Measurements from ENCODE around the gene GPATCH4.
"Not testable (repeated sequence)": the region's sequence is repeated elsewhere in the genome, so short reads cannot be mapped to it uniquely, and the experiment has no call there.

Gene GPATCH4

DNA sequence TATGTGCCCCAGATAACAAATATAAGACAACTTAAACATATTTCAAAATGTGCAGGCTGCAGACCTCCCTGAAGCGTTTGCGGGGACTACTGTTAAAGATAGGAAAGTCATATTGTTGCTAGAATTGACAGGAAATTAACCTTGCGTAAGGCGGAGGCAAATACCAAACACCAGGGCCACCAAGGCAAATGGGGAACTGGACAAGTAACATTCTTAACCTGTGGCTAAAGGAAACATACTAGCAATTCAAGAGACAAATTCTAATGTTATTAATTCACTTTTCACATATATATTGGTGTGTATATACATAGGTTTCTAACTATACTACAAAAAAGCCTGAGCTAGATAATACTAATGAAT lies 24.8 kb upstream of the GPATCH4 start:
- no peak for DNase-seq

DNA sequence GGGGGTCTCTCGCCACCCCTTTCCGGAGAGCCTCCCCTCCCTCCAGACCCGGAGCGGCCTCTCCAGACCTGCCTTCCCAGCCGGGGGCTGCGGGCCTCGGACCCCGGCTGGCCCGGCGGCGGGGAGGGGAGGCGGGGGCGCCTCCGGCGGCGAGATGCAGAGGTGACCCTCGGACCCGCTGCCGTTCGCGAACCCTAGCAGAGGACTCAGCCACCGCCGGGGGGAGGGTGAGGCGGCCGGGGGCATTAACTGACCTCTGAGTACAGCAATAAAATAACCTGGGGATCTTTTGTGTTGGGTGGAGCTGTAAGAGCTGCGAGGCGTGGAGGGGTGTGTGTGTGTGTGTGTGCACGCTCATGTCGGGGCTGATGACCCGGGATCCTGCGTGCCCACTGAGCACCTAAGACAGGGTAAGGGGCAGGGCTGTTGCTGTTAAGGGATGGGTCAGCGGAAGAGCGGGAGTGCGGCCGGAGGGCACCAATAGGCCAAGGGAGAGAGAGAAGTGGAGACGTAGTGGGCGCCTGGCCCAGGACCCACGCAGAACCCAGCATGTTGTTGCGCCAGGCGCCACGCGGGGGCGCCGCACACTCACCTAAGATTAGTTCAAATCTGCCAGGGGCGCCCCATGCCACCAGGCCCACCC lies 24.3 kb upstream of the GPATCH4 start:
- DNase-seq, result peak; percentile 82

DNA sequence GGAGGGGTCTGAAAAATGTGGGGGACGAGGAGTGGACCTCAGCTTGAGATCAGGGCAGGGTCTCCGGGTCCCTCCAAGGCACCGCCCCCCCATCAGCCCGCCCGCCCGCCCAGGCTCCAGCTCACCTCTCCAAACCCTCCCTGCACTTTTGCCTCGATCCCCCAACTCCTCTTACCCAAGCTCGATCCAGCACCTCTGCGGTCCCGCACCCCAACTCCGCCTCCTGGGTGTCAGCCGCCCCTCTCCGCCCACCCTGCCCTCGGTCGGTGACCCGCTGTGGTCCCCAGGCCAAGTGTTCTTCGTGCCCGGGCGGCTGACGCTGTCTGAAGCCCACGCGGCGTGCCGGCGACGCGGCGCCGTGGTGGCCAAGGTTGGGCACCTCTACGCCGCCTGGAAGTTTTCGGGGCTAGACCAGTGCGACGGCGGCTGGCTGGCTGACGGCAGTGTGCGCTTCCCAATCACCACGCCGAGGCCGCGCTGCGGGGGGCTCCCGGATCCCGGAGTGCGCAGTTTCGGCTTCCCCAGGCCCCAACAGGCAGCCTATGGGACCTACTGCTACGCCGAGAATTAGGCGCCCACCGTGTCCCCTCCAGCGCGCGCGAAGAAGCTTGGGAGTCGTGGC lies 23.6 kb upstream of the GPATCH4 start:
- DNase-seq, result no peak

DNA sequence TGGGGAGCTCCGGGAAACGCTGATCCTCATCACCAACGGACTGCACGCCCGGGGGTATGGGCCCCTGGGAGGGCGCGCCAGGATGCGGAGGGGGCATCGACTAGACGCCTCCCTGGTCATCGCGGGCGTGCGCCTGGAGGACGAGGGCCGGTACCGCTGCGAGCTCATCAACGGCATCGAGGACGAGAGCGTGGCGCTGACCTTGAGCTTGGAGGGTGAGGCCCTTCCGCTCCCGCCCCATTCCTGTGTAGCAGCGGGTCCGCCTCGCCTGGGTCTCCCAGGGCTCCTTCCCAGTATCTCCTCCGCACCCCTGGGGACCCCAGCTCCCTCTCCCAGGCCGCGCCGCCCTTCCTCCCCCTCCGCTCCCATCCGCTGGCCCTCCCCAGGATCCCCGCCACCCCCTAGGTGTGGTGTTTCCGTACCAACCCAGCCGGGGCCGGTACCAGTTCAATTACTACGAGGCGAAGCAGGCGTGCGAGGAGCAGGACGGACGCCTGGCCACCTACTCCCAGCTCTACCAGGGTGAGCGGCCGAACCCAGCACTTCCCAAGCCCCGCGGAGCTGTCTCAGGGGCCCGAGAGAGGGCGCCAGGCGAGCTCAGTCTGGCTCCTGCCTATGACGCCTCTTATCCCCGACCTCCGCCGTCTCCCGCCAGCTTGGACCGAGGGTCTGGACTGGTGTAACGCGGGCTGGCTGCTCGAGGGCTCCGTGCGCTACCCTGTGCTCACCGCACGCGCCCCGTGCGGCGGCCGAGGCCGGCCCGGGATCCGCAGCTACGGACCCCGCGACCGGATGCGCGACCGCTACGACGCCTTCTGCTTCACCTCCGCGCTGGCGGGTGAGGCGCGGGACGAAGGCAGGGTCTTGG lies 22.9 kb upstream of the GPATCH4 start:
- DNase-seq, result peak; percentile 83

DNA sequence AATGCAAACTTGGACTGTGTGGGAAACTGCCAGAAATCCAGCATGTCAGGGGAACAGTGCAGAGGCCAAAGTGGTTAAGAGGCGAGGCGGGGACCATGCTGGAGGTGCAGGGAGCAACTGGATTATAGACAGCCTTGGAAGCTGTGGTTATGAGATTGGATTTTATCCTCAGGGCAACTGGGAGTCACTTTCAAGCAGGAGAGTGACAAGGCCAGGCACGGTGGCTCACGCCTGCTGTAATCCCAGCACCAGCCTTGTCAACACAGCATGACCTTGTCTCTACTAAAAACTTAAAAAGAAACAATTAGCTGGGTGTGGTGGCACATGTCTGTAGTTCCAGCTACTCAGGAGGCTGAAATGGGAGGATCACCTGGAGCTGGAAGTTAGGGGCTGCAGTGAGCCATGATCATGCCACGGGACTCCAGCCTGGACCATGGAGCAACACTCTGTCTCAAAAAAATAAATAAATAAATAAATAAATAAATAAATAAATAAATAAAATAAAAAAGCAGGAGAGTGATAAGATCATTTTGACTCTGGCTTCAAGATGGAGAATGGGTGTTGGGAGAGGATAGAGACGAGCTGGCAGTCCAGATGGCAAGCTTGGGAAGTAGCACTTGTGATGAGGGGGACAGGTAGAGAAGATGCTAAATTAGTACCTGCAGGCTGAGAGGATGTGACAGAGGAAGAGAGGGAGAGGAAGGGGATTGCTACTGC lies 21.5 kb upstream of the GPATCH4 start:
- DNase-seq, result no peak

DNA sequence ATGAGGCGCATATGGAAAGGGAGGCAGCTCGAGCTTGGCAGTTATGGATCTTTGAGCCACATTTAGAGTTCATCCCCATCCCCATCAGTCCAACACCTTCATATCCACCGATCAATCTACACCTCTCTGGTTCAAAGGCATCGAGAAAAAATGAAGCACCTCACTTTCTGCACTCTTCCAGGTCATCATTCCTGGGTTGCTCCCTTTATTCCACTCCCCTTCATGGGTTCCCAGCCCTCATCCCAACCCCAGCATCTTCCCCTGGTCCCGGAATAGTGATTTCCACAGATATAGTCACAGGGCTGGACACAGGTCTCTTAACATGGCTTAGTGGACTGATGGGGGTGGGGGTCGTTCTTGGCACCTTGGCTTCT lies 18.3 kb upstream of the GPATCH4 start:
- no peak for DNase-seq

DNA sequence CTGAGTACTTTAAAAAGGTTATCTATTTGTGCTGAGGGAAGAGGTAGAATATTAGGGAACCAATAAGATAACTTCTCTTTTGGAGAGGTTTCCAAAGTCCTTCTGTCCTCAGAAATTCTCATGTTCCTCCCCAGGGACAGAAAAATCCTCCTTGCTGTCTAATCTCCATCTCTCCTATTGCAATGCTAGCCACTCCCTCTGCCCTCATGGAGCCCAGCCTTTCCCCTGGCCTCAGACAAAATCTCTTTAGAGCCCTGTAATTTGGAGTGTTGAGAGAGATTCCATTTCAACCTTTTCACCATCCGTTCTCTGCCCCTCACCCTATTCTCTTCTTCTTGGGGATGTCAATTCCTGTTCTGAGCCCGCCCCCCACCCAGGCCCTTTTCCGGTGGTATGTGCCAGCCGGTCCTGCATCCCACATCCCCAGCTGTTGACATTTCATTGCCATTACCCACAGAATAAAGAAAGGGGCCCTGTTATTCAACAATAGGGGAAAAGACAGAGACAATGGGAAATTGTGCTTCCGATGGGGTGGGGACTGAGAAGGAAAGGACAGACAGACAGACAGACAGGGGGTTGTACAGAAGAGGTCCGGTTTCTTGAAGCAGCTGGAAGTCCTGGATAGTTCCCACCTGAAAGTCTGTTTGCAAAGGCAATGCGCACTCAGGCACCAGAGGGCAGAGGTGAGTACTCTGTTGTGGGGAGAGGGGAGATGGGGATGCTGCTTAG lies 17.7 kb upstream of the GPATCH4 start, which contains the start of gene HAPLN2:
Gene HAPLN2 (plus strand): TSS at position 563 of the 729 bp plus-strand sequence. CDS start 4,076 bp downstream, outside the sequence.
- peak; percentile 58 for DNase-seq

DNA sequence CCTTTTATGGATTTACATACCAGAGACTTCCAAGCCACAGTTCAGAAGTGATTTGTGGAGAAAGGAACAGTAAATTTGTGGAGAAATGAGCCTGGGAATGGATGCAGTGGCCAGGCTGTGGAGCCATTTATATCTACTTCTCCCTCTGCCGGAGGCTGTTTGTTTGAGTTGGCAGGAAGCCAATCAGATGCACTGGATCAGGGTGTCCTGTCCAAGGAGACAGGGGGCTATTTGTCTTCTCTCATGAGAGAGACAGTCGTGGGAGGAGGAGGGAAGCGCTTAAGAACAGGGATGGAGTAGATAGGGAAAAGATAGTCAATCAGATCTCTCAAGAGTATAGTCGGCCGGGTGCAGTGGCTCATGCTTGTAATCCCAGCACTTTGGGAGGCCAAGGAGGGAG lies 15.2 kb upstream of the GPATCH4 start:
- no peak for DNase-seq

DNA sequence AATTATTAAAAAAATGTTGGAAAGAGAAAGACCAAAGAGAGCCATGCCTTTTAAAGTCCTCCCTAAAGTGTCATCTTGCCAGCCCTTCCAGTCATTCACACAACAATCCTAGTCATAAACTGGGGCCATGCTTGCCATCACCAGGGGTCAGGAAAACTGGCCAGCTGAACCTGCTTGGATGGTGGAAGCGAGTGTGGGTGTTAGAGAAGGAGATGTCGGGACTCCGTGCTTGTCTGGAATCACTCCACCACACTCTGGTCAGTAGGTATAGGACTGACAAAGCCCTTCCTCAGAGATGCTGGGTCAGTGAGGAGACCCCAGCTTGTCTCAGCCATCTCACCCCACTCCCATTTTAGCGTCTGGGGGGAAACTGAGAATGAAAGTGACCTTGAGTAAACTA lies 14.7 kb upstream of the GPATCH4 start:
- DNase-seq, result no peak

DNA sequence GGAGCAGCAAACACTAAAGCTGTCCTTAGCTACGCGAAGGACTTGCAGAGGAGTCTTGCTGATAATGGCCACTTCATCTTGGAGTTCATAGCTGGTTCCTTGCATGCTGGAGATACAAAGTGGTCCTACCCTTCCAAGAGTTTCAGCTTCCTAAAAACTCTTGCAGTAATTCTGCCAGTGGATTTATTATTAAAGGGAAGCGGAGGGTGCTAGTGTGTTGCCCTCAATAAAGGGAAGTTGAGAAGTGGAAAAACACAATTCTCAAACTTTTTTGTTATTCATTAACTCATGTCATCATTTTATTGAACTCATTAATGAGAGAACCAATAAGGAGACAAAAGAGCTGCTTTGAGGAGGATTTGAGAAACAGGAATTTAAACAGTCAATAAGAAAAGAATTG lies 11.4 kb upstream of the GPATCH4 start:
- no peak for DNase-seq

DNA sequence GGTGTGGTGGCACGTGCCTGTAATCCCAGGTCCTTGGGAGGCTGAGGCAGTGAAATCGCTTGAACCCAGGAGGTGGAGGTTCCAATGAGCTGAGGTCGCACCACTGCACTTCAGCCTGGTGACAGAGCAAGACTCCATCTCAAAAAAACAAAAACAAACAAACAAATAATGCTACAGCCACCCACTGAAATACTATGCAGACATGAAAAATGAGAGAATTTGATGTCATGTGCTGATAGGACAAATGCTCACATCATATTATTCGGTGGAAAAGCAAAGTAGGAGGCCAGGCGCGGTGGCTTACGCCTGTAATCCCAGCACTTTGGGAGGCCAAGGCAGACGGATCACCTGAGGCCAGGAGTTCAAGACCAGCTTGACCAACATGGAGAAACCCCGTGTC lies 8.8 kb upstream of the GPATCH4 start:
- DNase-seq, result not testable (repeated sequence)

DNA sequence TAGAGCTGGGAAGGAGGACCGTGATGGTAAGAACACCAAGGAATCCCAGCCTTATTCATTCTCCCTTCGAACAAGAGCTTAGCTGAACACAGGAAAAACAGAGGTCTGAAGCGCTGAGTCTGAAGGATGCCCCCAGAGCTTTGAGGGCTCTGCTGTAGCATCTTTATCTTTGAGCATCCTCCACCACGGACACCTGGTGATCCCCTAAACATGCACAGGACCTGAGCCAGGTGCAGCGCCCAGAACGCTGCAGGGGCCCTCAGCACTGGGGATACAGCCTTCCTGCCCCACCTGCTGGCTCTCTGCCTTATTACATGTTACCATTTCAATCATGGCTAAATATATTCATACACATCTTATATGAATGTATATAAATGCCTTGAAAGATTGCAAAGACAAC lies 7.7 kb upstream of the GPATCH4 start:
- peak; percentile 61 for DNase-seq

DNA sequence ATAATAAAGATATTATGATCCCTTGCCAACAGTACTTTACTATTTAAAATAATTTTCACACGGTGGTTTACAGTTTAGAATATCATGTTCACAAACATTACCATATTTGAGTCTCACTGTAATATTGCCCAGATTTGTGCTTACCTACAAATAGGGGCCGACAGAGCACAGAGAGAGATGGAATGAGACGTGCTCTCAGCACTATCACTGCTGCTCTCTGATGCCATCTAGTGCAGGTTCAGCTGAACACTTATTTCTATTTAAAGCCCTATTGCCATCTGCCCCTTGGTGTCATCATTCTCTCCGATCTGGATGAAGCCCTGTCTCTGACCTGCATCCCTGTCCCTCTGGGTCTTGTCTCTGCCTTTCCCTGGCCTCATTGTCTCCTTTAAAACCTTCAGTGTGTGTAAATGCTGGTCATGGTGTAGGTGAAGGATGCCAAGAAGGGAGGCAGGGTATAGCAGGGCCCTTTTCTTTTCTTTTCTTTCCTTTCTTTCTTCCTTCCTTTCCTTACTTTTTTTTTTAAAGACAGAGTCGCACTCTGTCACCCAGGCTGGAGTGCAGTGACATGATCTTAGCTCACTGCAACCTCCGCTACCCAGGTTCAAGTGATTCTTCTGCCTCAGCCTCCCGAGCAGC lies 6.9 kb upstream of the GPATCH4 start:
- DNase-seq, result peak; percentile 84

DNA sequence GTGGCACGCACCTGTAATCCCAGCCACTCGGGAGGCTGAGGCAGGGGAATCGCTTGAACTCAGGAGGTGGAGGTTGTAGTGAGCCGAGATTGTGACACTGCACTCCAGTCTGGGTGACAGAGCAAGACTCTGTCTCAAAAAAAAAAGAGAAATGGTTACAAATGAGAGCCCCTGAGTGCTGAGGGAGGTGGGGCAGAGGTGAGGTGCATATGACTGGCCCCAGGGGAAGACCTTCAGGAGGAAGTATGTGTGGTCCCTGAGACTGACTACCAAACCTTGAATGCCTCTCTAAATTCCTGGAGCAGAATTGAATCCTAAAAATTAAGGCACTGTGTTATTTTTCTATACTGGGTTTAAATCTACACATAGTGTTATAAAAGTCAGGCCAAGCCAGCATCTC lies 6.1 kb upstream of the GPATCH4 start:
- DNase-seq, result not testable (repeated sequence)

DNA sequence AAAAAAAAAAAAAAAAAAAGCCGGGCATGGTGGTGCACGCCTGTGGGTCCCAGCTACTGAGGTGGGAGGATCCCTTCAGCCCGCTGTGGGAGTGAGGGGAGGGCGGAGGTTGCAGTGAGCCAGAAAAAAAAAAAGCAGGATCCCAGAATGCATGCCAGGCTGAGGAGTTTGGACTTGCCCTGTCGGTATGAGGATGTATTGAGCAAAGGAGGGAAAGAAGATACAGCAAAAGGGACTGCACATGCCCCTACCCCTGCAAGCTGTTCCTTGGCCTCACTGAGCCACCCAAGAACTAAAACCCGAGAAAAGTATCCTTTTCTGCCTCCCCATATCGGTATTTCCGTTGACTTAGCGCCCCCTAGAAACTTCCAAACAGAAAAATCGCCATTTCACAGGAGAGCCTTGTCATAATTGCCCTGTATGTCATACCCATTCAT lies 1.3 kb upstream of the GPATCH4 start:
- no peak for DNase-seq

DNA sequence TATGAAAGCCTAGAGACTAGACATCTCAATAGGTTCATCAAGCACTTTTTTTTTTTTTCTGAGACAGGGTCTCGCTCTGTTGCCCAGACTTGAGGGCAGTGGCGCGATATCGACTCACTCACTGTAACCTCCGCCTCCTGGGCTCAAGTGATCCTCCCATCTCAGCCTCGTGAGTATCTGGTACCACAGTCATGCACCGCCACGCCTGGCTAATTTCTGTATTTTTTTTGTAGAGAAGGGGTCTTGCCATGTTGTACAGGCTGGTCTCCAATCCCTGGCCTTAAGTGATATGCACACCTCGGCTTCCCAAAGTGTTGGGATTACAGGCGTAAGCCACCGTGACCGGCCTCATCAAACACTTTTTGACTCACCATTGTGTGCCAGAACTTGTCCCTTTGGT lies 613 bp upstream of the GPATCH4 start:
- no peak for DNase-seq

DNA sequence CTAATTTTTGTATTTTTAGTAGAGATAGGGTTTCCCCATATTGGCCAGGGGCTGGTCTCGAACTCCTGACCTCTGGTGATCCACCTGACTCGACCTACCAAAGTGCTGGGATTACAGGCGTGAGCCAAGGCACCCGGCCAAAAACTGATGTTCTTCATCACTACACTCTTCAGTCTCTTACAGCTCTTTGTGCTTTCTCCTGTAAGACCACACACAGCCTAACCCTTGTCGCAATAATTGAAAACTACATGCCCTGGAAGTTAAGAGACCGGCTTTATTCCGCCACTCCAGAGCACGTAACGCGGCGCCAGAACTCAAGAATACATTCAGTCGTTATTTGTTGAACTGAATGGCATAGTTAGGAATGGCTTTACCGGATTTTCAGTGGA lies 552 bp downstream of the GPATCH4 start:
- DNase-seq, result no peak

DNA sequence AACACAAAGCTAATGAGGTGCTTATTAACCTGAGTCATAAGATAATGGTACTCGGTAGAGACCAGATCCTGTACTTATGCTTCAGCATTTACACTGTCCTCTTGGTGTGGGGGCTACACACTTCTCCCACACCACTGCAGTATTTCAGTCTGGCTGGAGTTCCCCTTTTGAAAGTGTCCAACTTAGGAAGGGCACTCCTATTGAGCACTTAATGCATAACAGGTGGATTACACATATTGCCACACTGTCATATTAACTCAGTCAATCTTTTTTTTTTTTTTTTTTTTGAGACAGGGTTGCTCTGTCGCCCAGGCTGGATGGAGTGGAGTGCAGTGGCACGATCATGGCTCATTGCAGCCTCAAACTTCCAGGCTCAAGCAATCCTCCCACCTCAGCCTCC lies 1.5 kb downstream of the GPATCH4 start:
- DNase-seq, result no peak

DNA sequence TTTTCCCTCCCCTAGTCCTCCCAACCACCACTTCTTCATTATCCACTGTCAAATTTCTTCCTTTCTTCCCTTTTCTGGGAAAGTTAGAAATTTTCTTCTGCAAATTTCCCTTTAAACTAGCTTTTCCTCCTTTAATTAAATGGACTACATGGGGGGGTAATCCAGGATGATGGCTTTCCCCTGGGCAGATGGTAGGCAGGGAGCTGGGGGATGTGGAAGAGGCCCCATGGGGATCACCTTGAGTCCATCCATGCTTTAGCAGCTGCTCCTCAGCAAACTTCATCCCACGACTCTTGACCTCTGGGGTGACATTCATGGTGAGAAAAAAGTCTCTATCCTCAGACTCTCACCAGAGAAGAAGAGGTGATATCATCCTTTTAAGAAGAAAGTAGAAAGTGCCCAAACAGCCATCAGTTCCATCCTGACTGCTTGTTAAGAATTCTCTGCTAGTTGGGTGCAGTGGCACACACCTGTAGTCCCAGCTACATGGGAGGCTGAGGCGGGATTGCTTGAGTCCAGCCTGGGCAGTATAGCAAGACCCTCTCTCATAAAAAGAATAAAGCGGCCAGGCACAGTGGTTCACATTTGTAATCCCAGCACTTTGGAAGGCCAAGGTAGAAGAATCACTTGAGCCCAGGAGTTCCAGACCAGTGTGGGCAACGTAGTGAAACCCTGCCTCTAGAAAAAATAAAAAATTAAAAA lies 2.4 kb downstream of the GPATCH4 start:
- no peak for DNase-seq

DNA sequence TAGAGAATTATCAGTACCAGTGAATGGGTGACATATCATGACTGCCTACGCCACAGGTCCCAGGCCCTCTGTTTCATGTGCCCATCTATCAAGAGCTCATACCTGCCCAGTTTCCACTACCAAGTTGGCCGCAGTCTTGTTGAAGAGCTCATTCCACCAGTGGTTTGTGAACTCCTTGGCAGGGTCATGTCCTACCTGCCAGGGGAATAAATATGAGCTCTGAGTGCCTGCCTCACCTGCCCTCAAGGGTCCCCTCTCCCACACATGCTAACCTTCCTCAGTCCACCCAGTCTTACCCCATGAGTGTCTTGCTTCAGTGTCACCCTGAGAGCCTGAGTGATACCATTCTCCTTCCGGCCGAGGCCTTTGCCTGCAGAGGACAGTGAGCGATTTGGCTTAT lies 3.2 kb downstream of the GPATCH4 start:
- DNase-seq, result no peak

DNA sequence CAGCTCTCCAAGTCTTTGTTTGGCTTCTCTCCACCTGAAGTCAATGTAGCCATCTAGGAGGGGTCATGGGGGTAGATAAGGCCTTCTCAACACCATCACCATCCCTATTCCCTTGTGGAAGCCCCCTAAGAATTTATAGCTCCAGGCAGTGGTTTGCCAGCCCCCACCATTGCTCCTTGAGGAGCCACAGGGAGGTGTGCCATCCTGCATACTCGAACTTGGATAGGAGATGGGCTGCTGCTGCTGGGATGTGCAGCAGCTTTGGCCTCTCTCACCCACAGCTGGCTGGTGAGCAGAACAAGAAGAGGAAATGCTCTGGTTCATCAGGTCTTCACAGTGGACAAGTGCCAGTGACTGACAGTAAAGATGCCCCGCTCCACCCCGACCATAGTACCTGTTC lies 4.9 kb downstream of the GPATCH4 start:
- no peak for DNase-seq

DNA sequence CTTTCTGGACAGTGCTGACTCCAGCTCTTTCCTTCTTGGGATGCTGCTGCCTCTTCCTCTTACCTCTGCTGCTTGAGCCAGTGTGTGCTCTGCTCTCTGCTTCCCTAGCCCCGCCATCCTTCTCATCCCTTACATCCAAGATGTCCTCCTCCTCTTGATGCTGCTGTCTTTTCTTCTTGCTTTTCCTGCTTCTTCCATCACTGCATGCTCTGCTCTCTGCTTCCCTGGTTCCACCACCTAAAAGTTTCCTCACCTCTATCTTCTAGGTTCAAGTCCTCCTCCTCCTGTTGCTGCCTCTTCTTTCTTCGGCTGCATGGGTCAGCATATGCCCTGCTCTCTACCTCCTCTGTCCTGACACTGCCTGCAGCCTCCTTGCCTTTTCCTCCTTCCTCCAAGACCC lies 6.3 kb downstream of the GPATCH4 start:
- no peak for DNase-seq
